ENCODE data around the gene FBXW2. TPM values are rescaled to one million over a fixed set of nuclear protein-coding genes. Genes with fewer than 3 reads are reported as not detected.

FBXW2 gene
- total and polyA plus RNA-seq, 10 donors = 8.7 to 121 (median 90.1) TPM

DNA sequence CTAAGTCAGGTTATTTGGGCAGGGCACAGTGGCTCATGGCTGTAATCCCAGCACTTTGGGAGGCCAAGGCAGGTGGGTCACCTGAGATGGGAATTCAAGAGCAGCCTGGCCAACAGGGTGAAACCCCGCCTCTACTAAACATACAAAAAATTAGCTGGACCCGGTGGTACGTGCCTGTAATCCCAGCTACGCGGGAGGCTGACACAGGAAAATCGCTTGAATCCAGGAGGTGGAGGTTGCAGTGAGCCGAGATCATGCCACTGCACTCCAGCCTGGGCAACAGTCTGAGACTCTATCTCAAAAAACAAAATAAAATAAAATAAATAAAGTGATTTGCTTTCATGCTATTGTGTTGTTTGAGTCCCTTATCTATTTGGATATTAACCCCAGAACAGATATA is 8.2 kb upstream of the FBXW2 start:
- intact Hi-C loops (cut with DNase I; ENCODE audit: low total_unique reads) = no loop called here
- Histone ChIP-seq H3K4me3 (no peak overlapping the region), H3K36me3 (no peaks in the 10 kb centered on the region), H3K27ac (no peak overlapping the region), H3K27me3 (replicated peaks in 1 of 7) (no peaks in the 10 kb centered on the region), H3K4me1 (no peaks in the 10 kb centered on the region), H3K9me3 (peaks cover 0 to 28% (median 26%) of the 10 kb centered on the region in 8 donors)
- WGBS, 5 donors = 88 to 97% (median 96%) methylated on average over 7 of the region's 7 CpGs
- TF ChIP-seq, protein P1, sequence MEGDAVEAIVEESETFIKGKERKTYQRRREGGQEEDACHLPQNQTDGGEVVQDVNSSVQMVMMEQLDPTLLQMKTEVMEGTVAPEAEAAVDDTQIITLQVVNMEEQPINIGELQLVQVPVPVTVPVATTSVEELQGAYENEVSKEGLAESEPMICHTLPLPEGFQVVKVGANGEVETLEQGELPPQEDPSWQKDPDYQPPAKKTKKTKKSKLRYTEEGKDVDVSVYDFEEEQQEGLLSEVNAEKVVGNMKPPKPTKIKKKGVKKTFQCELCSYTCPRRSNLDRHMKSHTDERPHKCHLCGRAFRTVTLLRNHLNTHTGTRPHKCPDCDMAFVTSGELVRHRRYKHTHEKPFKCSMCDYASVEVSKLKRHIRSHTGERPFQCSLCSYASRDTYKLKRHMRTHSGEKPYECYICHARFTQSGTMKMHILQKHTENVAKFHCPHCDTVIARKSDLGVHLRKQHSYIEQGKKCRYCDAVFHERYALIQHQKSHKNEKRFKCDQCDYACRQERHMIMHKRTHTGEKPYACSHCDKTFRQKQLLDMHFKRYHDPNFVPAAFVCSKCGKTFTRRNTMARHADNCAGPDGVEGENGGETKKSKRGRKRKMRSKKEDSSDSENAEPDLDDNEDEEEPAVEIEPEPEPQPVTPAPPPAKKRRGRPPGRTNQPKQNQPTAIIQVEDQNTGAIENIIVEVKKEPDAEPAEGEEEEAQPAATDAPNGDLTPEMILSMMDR (IDR thresholded peaks at IDR 0.05 in 8 of 11, conservative IDR thresholded peaks at IDR 0.05 in 3 of 11) = no peak
- no peak for TF ChIP-seq POLR2AphosphoS5 (IDR thresholded peaks at IDR 0.05)
- TF ChIP-seq POLR2A (IDR thresholded peaks at IDR 0.05) = no peak
- no peak for DNase-seq

DNA sequence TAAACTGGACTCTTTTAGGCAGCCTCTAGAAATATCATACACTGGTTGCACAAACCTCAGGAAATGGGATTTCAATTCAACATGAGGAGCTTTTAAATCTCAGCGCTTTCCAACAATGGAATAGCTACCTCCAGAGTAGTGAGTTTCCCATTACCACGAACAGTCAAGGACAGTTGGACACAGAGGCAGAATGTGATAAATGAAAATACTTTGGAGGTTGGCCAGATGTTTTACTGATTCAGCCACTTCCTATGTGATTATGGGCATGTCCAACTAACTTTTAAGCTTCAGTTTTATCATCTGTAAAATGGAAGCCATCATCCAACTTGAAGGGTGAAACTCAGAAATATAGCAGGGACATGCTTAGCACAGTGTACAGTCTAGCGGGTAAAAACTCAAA is 2.1 kb downstream of the FBXW2 start:
- no peaks in the 10 kb centered on the region for H3K9me3 ChIP-seq
- TF ChIP-seq, protein P1 (IDR thresholded peaks at IDR 0.05 in 8 of 11, conservative IDR thresholded peaks at IDR 0.05 in 3 of 11) = no peak
- no peak for TF ChIP-seq POLR2A (IDR thresholded peaks at IDR 0.05)
- TF ChIP-seq POLR2AphosphoS5 (IDR thresholded peaks at IDR 0.05) = no peak
- peaks cover 37 to 84% (median 68%) of the 10 kb centered on the region in 6 donors for H3K4me1 ChIP-seq
- no peak for DNase-seq
- no peaks in the 10 kb centered on the region for H3K27me3 ChIP-seq (replicated peaks in 1 of 7)
- peak overlapping the region in 6 of 8 donors; percentile 12 to 98 (median 96) for H3K27ac ChIP-seq
- intact Hi-C loops (cut with DNase I; ENCODE audit: low total_unique reads) = no loop called here
- H3K4me3 ChIP-seq = peak overlapping the region in 3 of 8 donors; percentile 2 to 98 (median 81)
- H3K36me3 ChIP-seq = peaks cover 0 to 43% (median 15%) of the 10 kb centered on the region in 6 donors
- 70 to 84% (median 81%) methylated on average over 3 of the region's 3 CpGs for WGBS, 5 donors

DNA sequence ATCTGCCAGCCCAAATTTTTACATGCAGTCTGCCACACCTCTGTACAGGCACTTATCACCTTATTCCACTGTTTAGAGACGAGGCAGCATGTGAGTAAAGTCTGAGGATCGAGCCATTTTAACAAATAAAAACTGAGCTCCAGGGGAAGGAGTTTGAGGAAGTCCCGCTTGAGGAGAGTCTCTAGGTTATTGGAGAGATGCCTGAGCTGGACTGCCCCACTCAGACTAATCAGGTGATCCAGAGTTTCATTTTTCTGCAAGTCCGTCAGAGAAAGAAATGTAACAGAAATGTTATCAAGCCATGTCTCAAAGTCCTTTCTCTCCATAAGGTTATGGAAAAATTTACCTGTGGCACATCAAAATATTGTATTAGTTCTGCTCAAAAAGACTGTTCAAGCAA is 5.3 kb downstream of the FBXW2 start:
- no peak overlapping the region for H3K4me3 ChIP-seq
- H3K36me3 ChIP-seq = peaks cover 0 to 75% (median 26%) of the 10 kb centered on the region in 6 donors
- intact Hi-C loops (cut with DNase I; ENCODE audit: low total_unique reads) = loop anchor here (10.0 kb wide), 1 partner anchor 147 kb away; no protein-coding TSS in a partner anchor
- no peak for TF ChIP-seq POLR2AphosphoS5 (IDR thresholded peaks at IDR 0.05)
- TF ChIP-seq POLR2A (IDR thresholded peaks at IDR 0.05) = no peak
- TF ChIP-seq, protein P1 (IDR thresholded peaks at IDR 0.05 in 8 of 11, conservative IDR thresholded peaks at IDR 0.05 in 3 of 11) = no peak
- H3K4me1 ChIP-seq = peaks cover 34 to 100% (median 82%) of the 10 kb centered on the region in 6 donors
- H3K27me3 ChIP-seq (replicated peaks in 1 of 7) = no peaks in the 10 kb centered on the region
- DNase-seq = no peak
- H3K27ac ChIP-seq = peak overlapping the region in 4 of 8 donors; percentile 12 to 54 (median 25)
- WGBS, 5 donors = 53 to 66% (median 57%) methylated on average over 4 of the region's 4 CpGs
- no peaks in the 10 kb centered on the region for H3K9me3 ChIP-seq

DNA sequence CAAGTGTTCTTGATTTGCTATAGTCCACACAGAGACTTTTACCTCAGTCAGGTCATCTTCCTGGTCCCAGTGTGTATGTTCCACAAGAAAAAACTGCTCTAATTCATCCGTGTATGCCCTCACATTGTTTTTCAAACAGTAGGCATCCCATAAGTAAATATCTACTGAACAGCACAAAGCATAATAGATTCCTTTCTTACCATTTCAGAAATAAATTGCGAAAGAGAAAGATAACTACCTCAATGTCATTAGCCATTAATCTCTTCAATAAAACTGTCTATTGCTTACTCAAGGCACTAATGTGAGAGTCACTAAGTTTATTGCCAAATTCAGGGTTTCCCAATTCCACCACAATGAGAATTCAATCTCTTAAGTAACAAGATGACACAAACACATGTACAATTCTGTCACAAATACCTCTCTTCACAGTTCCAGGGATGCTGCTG is 9.6 kb downstream of the FBXW2 start:
- intact Hi-C loops (cut with DNase I; ENCODE audit: low total_unique reads) = loop anchor here (10.0 kb wide), 1 partner anchor 151 kb away; no protein-coding TSS in a partner anchor
- no peaks in the 10 kb centered on the region for H3K27me3 ChIP-seq (replicated peaks in 1 of 7)
- H3K4me3 ChIP-seq = peak overlapping the region in 1 of 8 donors; percentile 21
- no peaks in the 10 kb centered on the region for H3K9me3 ChIP-seq
- 63 to 85% (median 80%) methylated on average over 2 of the region's 2 CpGs for WGBS, 5 donors
- no peak for DNase-seq
- peak overlapping the region in 6 of 8 donors; percentile 43 to 82 (median 68) for H3K27ac ChIP-seq
- TF ChIP-seq POLR2A (IDR thresholded peaks at IDR 0.05) (no peak), POLR2AphosphoS5 (IDR thresholded peaks at IDR 0.05) (no peak)
- TF ChIP-seq, protein P1 (IDR thresholded peaks at IDR 0.05 in 8 of 11, conservative IDR thresholded peaks at IDR 0.05 in 3 of 11) = no peak
- peaks cover 0 to 91% (median 28%) of the 10 kb centered on the region in 6 donors for H3K36me3 ChIP-seq
- peaks cover 5 to 94% (median 52%) of the 10 kb centered on the region in 6 donors for H3K4me1 ChIP-seq
